Uterus (tissue), 4 donors: ENCODE measurements around the gene LCA5. TPM values are rescaled to one million over a fixed set of nuclear protein-coding genes. Genes with fewer than 3 reads are reported as not detected.

Experiments used
- DNase-seq, 2 donors: peaks; one replicate each; pipeline ENCODE4 v3.0.0-alpha.2; 2019 to 2020
- H3K27ac ChIP-seq, 2 donors: fragments of 200-600 bp; sonication (generic); 1 replicate in 1 of 2; 2 replicates in 1 of 2; pipeline ENCODE4 v1.5.1; 2016 to 2018
- H3K27me3 ChIP-seq, 2 donors: fragments of 200-600 bp; sonication (generic); one replicate each; pipeline ENCODE4 v1.5.1; 2018 to 2019; ENCODE audit warnings: control low read depth in 1 of 2
- H3K36me3 ChIP-seq, 2 donors: fragments of 200-600 bp; sonication (generic); one replicate each; pipeline ENCODE4 v1.5.1; 2019; ENCODE audit warnings: control low read depth in 1 of 2
- H3K4me1 ChIP-seq, 2 donors: fragments of 200-600 bp; sonication (generic); one replicate each; pipeline ENCODE4 v1.5.1; 2018 to 2019; ENCODE audit warnings: control low read depth in 1 of 2
- H3K4me3 ChIP-seq, 2 donors: fragments of 200-600 bp; sonication (generic); 1 replicate in 1 of 2; 2 replicates in 1 of 2; pipeline ENCODE4 v1.5.1; 2018 to 2019; ENCODE audit warnings: mild to moderate bottlenecking in 1 of 2
- H3K9me3 ChIP-seq, 2 donors: fragments of 200-600 bp; sonication (generic); one replicate each; pipeline ENCODE4 v1.5.1; 2019; ENCODE audit warnings: control low read depth in 1 of 2
- CTCF ChIP-seq, 4 experiments: fragments of 200-600 bp in 2 of 4; fragments of 450-650 bp in 2 of 4; sonication (generic) in 2 of 4; IDR thresholded peaks; one replicate each; pipeline ENCODE4 v1.5.1; 2016 to 2019; ENCODE audit warnings: antibody characterized with exemption in 4 of 4, mild to moderate bottlenecking in 2 of 4, moderate library complexity in 1 of 4
- POLR2A ChIP-seq, 2 donors: fragments of 450-650 bp; IDR thresholded peaks; one replicate each; pipeline ENCODE4 v1.6.1; 2016; ENCODE audit warnings: antibody characterized with exemption in 2 of 2, mild to moderate bottlenecking in 1 of 2, moderate library complexity in 1 of 2
- intact Hi-C: fragments of 100-400 bp; cut with DNase I; formaldehyde crosslinking; loops from one replicate; pipeline ENCODE4 v1.15.1; 2023; ENCODE audit warnings: low total_unique reads
- total RNA-seq, 4 donors: library from RNA; depleted of rRNA in 3 of 4; stranded (reverse); fragments of >200 nt in 3 of 4; gene quantifications; one replicate each; pipeline versions ENCODE4 v1.1.0 to v1.2.4, GENCODE V29; 2014 to 2023
- donor health status: DM: yes; HTN: yes; CAD: no.

LCA5 gene
- total RNA-seq, 4 donors from 2014 or later = 3.6 to 18.0 (median 9.3) TPM

GRCh38 chr6:79574174-79574573, 36.9 kb upstream of the LCA5 start:
- Histone ChIP-seq H3K9me3 (no peaks in the 10 kb centered on the region), H3K4me1 (no peaks in the 10 kb centered on the region), H3K36me3 (no peaks in the 10 kb centered on the region), H3K27ac (no peak overlapping the region), H3K4me3 (no peak overlapping the region), H3K27me3 (no peaks in the 10 kb centered on the region)
- no peak for TF ChIP-seq POLR2A (IDR thresholded peaks at IDR 0.05)
- TF ChIP-seq CTCF (IDR thresholded peaks at IDR 0.05) = no peak
- intact Hi-C loops = no loop called here
- no peak for DNase-seq

GRCh38 chr6:79571030-79571367, 33.8 kb upstream of the LCA5 start:
- Histone ChIP-seq H3K4me3 (no peak overlapping the region), H3K4me1 (no peaks in the 10 kb centered on the region)
- no peak for TF ChIP-seq POLR2A (IDR thresholded peaks at IDR 0.05)
- TF ChIP-seq CTCF (IDR thresholded peaks at IDR 0.05) = peak in 1 of 4 experiments; percentile 6

GRCh38 chr6:79570129-79571029, 33.1 kb upstream of the LCA5 start:
- no peaks in the 10 kb centered on the region for H3K4me1 ChIP-seq
- intact Hi-C loops = no loop called here
- no peak overlapping the region for H3K4me3 ChIP-seq
- H3K9me3 ChIP-seq = no peaks in the 10 kb centered on the region
- no peaks in the 10 kb centered on the region for H3K36me3 ChIP-seq
- TF ChIP-seq POLR2A (IDR thresholded peaks at IDR 0.05) (no peak), CTCF (IDR thresholded peaks at IDR 0.05) (peak; percentile 53 to 72 (median 62))
- peak overlapping the region in 1 of 2 donors; percentile 45 for H3K27ac ChIP-seq
- no peaks in the 10 kb centered on the region for H3K27me3 ChIP-seq
- DNase-seq = peak in 1 of 2 donors; percentile 32

More at GRCh38 chr6:79571030-79571367, 33.8 kb upstream of the LCA5 start:
- intact Hi-C loops = no loop called here
- H3K36me3 ChIP-seq = no peaks in the 10 kb centered on the region
- H3K27ac ChIP-seq = peak overlapping the region in 1 of 2 donors; percentile 45
- H3K9me3 ChIP-seq = no peaks in the 10 kb centered on the region
- no peak for DNase-seq
- no peaks in the 10 kb centered on the region for H3K27me3 ChIP-seq

GRCh38 chr6:79568996-79569395, 31.8 kb upstream of the LCA5 start:
- DNase-seq = no peak
- Histone ChIP-seq H3K27me3 (no peaks in the 10 kb centered on the region), H3K4me1 (no peaks in the 10 kb centered on the region), H3K4me3 (no peak overlapping the region), H3K9me3 (no peaks in the 10 kb centered on the region), H3K36me3 (no peaks in the 10 kb centered on the region), H3K27ac (no peak overlapping the region)
- no peak for TF ChIP-seq CTCF (IDR thresholded peaks at IDR 0.05)
- intact Hi-C loops = no loop called here

GRCh38 chr6:79564636-79565035, 27.4 kb upstream of the LCA5 start:
- intact Hi-C loops = no loop called here
- Histone ChIP-seq H3K27me3 (no peaks in the 10 kb centered on the region), H3K9me3 (no peaks in the 10 kb centered on the region), H3K4me3 (no peak overlapping the region), H3K27ac (no peak overlapping the region), H3K4me1 (no peaks in the 10 kb centered on the region), H3K36me3 (no peaks in the 10 kb centered on the region)
- no peak for TF ChIP-seq POLR2A (IDR thresholded peaks at IDR 0.05)
- no peak for TF ChIP-seq CTCF (IDR thresholded peaks at IDR 0.05)
- DNase-seq = no peak
